ENCODE measurements around the gene STOM. TPM values are rescaled to one million over a fixed set of nuclear protein-coding genes. Genes with fewer than 3 reads are reported as not detected.

Gene STOM
- polyA plus RNA-seq, 1 of the 3 experiments (the other 2 are of a cell fraction) = 40.5 TPM

DNA sequence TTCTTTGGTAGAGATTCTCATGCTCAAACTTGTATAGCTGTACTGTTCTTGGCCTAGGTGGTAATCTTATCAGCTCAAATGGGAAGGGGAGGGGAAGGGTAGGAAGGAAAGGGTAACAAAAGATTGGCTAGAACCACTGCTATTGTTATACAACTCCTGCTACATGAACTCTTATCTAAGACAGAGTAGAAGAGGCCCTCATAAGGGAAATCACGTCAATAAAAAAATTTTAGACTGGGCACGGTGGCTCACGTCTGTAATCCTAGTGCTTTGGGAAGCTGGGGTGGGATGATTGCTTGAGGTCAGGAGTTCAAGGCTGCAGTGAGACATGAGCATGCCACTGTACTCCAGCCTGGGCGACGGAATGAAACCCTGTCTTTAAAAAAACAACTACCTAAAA, 15.9 kb downstream of the STOM start:
- ChIA-PET CTCF (interaction anchor here (1.8 to 2.2 kb wide), 2 partner anchors 10 to 34 kb away, joined by 7 to 13 read pairs; no protein-coding TSS in a partner anchor), POLR2A (no interaction called here)
- Histone ChIP-seq H2AFZ (ENCODE audit: low read depth) (no peak overlapping the region), H3K9me3 (no peaks in the 10 kb centered on the region), H3K27me3 (ENCODE audit: insufficient read depth) (no peaks in the 10 kb centered on the region), H3K79me2 (ENCODE audit: insufficient read depth) (peaks cover 19% of the 10 kb centered on the region; the same call in 1 of the 2 replicates), H4K20me1 (ENCODE audit: insufficient read depth) (no peaks in the 10 kb centered on the region), H3K4me2 (no peak overlapping the region), H3K4me3 (ENCODE audit: low read depth in 2 of 2, low read length in 1 of 2) (no peak overlapping the region), H3F3A (replicated peaks; ENCODE audit: insufficient read depth) (peaks cover 22% of the 10 kb centered on the region), H3K4me1 (ENCODE audit: control insufficient read depth in 1 of 2, insufficient read depth in 2 of 2, low read depth in 1 of 2, low read length in 1 of 2) (peaks cover 21 to 24% of the 10 kb centered on the region in 2 experiments; a peak in 3 of 4 replicates), H3K36me3 (replicated peaks in 1 of 2; ENCODE audit: control insufficient read depth in 1 of 2, insufficient read depth in 2 of 2, low read length in 1 of 2) (peaks cover 4 to 25% of the 10 kb centered on the region in 2 experiments), H3K9me2 (no peaks in the 10 kb centered on the region), H3K9ac (no peak overlapping the region), H3K27ac (ENCODE audit: low read depth in 2 of 2, low read length in 1 of 2) (no peak overlapping the region)
- no peak for TF ChIP-seq TEAD4 (IDR thresholded peaks at IDR 0.05; ENCODE audit: borderline replicate concordance, insufficient read depth)
- no peak for TF ChIP-seq REST (IDR thresholded peaks at IDR 0.05; ENCODE audit: low read depth, low read length)
- TF ChIP-seq USF1 (IDR thresholded peaks at IDR 0.05; ENCODE audit: borderline replicate concordance, low read depth) = no peak
- TF ChIP-seq GATA2 (CRISPR knock-in tag; IDR thresholded peaks at IDR 0.05) = no peak
- TF ChIP-seq SMC3 (IDR thresholded peaks at IDR 0.05; ENCODE audit: low read depth, low read length) = no peak
- TF ChIP-seq YY1 (IDR thresholded peaks at IDR 0.05; ENCODE audit: low read depth) = no peak
- TF ChIP-seq EZH2phosphoT487 (IDR thresholded peaks at IDR 0.05; ENCODE audit: borderline replicate concordance, low read depth) = no peak
- TF ChIP-seq SIN3A (IDR thresholded peaks at IDR 0.05; ENCODE audit: borderline replicate concordance, low read depth, low read length) = no peak
- DNase-seq = no peak
- WGBS (ENCODE audit: low lambda C conversion rate) = 97% methylated on average over 5 of the region's 5 CpGs

DNA sequence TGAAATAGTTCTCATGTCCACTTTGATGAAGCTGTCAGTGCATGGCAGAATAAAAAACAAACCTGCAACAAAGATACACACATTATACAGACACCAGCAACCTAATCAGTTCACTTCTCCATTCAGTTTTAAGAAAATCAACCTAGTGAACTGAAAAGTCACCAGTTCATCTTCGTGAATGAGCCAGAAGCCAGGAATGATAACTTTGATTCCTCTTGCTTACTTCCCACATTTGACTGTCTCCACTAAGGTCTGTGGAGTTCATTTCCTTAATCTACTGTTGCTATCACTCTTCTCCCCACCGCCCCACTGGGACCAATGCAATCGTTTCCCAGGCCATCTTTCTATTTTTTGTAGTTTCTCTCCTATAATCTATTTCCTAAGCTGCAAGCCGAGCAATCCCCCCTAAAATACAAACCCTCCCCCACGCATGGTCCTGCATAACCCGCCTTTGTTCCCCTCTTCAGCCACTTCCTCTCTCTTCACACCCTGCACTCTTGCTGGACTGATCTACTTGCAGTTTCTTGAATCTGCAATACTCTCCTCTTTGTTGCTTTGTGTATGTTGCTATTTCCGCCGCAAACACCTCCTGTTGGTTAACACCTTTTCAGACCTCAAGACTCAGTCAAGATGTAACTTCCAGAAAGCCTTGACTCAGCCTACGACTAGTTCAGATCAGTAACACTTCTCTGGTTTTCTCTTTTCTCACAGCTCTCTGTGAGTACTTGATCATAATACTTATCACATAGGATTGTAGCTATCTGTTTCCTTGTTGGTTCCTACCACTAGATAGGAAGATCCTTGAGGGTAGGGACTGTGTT, 16.6 kb downstream of the STOM start:
- Histone ChIP-seq H3K9me2 (no peaks in the 10 kb centered on the region), H3K4me2 (no peak overlapping the region), H4K20me1 (ENCODE audit: insufficient read depth) (no peaks in the 10 kb centered on the region), H2AFZ (ENCODE audit: low read depth) (no peak overlapping the region), H3K79me2 (ENCODE audit: insufficient read depth) (peaks cover 14% of the 10 kb centered on the region; the same call in 1 of the 2 replicates), H3F3A (replicated peaks; ENCODE audit: insufficient read depth) (peaks cover 22% of the 10 kb centered on the region), H3K36me3 (replicated peaks in 1 of 2; ENCODE audit: control insufficient read depth in 1 of 2, insufficient read depth in 2 of 2, low read length in 1 of 2) (peaks cover 8 to 27% of the 10 kb centered on the region in 2 experiments), H3K4me1 (ENCODE audit: control insufficient read depth in 1 of 2, insufficient read depth in 2 of 2, low read depth in 1 of 2, low read length in 1 of 2) (peaks cover 21 to 27% of the 10 kb centered on the region in 2 experiments; a peak in 3 of 4 replicates), H3K27me3 (ENCODE audit: insufficient read depth) (no peaks in the 10 kb centered on the region), H3K27ac (ENCODE audit: low read depth in 2 of 2, low read length in 1 of 2) (no peak overlapping the region), H3K9ac (no peak overlapping the region), H3K9me3 (no peaks in the 10 kb centered on the region), H3K4me3 (ENCODE audit: low read depth in 2 of 2, low read length in 1 of 2) (no peak overlapping the region)
- DNase-seq = no peak
- no peak for TF ChIP-seq EP300 (IDR thresholded peaks at IDR 0.05; ENCODE audit: borderline replicate concordance in 1 of 2, low read depth in 1 of 2, low read length in 1 of 2)
- TF ChIP-seq FOXM1 (IDR thresholded peaks at IDR 0.05; ENCODE audit: low read depth) = no peak
- no peak for TF ChIP-seq PBX3 (IDR thresholded peaks at IDR 0.05)
- TF ChIP-seq SIN3A (IDR thresholded peaks at IDR 0.05; ENCODE audit: borderline replicate concordance, low read depth, low read length) = no peak
- no peak for TF ChIP-seq TEAD4 (IDR thresholded peaks at IDR 0.05; ENCODE audit: borderline replicate concordance, insufficient read depth)
- TF ChIP-seq FOSL2 (IDR thresholded peaks at IDR 0.05; ENCODE audit: borderline replicate concordance, low read depth) = no peak
- TF ChIP-seq FOXJ3 (CRISPR knock-in tag; IDR thresholded peaks at IDR 0.05) = no peak
- no peak for TF ChIP-seq POLR2AphosphoS5 (IDR thresholded peaks at IDR 0.05; ENCODE audit: low read depth, low read length)
- TF ChIP-seq RAD21 (IDR thresholded peaks at IDR 0.05; ENCODE audit: low read length) = no peak
- TF ChIP-seq GATA2 (CRISPR knock-in tag; IDR thresholded peaks at IDR 0.05) = no peak
- no peak for TF ChIP-seq NFIC (IDR thresholded peaks at IDR 0.05; ENCODE audit: borderline replicate concordance)
- ChIA-PET CTCF (interaction anchor here (1.8 to 2.2 kb wide), 2 partner anchors 11 to 33 kb away, joined by 7 to 13 read pairs; no protein-coding TSS in a partner anchor), POLR2A (no interaction called here)
- WGBS (ENCODE audit: low lambda C conversion rate) = 97% methylated on average over 9 of the region's 9 CpGs
